Measurements from ENCODE around the gene TRMT2A.

TRMT2A gene

DNA sequence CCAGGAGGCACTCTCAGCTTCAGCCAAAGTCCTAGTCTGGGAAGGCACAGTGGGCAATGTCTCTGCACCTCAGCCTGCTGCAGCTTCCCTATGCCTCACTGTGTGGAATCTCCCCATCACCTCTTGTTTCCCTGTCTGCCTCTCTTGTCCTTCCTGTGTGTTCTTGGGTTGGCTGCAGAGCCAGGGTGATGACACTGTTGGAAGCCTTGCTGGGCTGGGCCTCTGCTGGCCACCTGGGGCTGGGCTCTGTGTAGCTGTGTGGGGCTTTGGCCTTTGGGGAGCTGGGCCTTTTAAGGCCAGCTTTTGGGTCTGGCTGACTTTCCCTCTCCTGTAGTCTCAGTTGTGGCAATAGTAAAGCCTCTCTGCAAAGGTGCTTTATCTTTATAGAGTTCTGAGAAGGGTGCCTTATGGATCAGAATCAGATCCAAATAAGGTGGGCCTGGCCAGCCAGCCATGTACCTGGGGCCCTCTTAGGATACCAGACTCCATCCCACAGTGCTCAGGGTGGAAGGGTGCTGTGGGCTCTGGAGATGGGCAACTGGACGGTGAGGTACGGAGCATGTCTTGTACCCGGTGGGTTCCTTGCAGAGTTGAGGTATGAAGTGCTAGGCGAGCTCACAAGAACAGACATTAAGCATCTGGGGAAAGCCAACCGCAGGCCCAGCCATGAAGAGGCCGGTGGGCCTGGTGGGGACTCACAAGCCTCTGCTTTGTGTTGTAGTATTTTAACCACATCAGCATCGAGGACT, 11.4 kb downstream of the TRMT2A start:
- DNase-seq (ENCODE audit: low read depth in 2 of 2) = no peak

DNA sequence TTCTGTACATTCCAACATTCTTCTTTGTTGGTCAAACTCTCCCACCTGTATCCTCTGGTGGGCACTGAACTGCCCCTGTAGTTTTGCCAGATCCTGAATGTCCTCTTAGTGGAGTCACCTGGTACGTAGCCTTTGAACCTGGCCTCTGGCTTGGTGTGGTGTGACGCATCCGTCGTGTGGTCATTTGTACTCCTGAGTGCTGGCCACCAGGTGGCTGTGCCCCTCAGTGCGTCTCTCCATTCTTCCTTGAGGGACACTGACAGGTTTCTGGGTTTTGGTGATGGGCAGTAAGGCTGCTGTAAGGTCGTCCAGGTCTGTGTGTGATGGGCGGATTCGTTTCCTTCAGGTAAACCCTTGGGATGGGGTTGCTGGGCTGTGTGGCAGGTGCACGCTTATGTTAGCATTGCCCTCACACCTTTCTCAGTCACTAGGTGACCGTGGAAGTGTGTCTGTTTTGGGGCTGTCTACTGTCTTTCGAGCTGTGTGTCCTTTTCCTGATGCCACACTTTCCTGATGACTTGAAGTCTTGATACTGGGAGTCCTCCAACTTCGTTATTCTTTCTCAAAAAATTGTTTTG, 14.7 kb downstream of the TRMT2A start:
- DNase-seq (ENCODE audit: low read depth in 2 of 2) = no peak

DNA sequence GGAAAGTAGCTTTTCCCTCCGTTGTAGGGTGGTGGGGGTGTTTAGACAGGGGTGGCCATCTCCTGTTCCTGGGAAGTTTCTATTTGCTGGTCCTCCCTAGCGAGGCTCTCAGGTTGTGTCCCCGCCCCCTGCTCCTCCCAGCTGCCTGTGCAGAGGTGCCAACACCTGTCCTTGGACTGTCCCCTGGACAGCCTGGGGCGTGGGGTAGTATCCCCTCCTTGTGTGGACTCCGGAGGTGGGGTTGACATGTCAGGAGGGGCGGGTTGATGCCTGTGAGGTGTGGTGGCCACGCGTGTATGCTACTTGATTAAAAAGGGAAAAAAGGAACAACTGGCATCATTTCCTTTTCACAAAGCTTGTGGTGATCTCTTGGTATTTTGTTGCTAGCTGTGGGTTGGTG, 15.4 kb downstream of the TRMT2A start:
- no peak for DNase-seq (ENCODE audit: low read depth in 2 of 2)

DNA sequence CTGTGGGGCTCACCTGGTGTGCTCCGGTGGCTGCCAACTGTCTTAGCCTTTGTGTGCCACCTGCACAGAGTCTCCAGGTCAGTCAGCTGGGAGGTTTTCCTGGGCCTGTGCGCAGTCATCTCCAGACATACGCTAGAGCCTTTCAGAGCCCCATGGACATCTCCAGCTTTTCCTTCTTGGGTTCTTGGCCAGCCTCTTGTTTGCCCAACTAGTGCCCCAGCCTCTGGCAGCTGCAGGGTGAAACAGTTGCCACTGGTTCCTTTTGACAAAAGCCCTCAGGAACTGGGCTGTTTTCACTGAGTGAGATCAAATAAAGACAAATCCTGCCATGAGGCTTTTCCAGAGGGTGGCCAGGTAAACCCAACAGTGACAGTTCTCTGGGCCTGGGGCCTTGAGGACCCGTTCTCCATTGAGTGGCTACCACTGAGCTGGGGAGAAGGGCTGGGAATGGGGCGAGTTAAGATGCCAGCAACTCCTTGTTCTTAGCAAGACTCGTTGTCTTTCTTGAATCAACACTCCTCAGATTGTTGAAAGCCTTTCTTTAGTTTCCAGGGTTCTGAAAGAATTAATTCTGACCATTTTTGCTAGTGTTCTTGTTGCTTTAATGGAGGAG, 17.8 kb downstream of the TRMT2A start:
- no peak for DNase-seq (ENCODE audit: low read depth in 2 of 2)

DNA sequence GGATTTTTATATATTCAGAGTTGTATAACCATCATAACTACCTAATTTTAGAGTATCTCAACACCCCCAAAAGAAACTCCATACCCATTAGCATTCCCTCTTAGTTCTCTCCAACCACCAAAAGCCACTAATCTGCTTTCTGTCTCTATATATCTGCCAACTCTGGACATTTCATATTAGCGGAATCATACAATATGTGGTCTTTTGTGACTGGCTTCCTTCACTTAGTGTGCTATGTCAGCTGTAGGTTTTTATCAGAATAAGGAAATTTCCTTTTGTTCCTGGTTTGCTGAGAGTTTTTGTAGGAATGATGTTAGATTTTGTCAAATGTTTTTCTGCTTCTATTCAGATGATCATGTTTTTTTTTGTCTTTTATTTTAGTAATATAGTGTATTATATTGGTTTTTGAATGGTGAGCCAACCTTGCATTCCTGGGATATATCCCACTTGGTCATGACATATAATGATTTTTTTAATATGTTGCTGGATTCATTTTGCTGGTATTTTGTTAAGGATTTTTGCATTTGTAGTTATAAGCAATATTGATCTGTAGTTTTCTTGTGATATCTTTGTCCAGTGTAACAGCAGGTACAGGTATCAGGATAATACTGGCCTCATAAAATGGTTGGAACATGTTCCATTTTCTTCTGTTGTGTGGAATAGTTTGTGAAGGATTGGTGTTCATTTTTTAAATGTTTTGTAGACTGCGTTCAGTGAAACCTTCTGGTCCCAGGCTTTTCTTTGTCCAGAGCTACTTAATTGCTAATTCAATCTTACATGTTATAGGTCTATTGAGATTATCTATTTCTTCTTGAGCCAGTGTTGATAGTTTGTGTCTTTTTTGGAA, 20.2 kb downstream of the TRMT2A start:
- no peak for DNase-seq (ENCODE audit: low read depth in 2 of 2)

DNA sequence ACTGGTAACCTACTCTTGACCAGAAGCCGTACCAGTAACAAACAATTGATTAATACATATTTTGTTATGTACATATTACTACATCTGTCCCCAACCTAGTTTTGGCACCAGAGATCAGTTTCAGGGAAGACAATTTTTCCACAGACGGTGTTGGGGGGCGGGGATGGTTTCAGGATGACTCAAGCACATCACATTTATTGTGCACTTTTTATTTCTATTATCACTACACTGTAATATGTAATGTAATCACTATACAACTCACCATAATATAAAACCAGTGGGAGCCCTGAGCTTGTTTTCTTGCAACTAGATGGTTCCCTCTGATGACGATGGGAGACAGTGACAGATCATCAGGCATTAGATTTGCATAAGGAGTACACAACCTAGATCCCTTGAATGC, 21.5 kb downstream of the TRMT2A start:
- no peak for DNase-seq (ENCODE audit: low read depth in 2 of 2)

DNA sequence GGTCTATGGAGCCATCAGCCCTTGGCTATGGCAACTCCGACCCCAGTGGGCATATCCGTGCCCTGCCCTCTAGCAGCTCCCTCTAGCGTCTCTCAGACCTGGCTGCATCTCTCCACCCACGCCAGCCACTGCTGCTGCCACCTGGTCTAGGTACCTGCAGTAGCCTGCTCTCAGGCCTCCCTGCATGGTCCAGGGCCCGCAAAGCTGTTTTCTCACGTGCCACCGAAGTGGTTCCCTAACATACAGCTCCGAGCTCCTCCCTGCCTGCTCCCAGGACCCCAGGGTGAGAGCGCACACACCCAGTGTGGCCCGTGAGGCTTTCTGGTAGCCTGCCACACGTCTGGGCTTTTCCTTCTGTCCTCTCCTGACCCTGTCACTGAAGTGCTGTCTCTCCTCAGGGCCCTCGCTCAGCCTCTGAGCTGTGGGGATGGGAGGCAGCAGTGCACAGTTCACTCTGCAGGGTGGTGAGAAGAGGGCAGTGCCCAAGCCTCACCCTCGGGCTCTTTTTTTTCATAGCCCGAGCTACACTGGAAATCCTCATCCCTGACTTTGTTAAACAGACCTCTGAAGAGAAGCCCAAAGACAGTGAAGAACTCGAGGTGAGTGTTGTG, 22.7 kb downstream of the TRMT2A start:
- no peak for DNase-seq (ENCODE audit: low read depth in 2 of 2)

DNA sequence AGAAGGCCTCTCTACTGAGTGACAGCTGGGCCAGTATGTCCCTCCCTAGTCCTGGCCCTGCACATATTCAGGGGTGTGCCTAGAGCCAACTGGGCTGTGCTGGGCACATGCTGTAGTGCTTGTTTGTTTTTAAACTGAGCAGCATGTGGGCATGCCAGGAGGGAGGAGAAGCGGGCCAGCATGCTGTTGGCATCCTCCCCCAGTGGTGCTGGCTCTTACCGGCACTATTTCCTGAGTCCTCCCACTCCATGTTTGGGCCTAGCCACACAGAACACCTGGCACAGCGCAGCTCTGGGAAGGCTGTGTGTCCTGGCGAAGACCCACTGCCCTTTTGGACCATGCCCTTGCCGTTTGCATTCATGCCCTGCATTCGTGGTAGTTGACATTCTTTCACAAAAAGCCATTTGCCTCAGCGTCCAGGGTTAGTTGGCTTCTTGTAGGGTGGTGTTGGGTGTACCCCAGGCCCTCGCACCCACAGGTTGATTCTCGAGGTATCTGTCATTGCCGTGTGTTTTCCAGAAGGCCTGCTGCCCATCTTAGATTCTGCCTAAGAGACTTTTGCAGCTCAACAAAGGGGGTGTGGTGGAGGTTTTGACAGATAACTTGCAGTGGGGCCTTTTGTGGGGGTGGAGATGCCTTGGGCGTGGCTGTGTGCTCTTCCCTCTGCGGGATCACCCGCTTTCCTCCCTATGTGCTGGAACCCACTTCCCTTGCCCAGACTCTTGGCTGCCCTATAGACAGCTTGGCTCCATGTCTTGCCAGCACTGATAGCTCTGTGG, 23.4 kb downstream of the TRMT2A start:
- DNase-seq (ENCODE audit: low read depth in 2 of 2) = no peak

DNA sequence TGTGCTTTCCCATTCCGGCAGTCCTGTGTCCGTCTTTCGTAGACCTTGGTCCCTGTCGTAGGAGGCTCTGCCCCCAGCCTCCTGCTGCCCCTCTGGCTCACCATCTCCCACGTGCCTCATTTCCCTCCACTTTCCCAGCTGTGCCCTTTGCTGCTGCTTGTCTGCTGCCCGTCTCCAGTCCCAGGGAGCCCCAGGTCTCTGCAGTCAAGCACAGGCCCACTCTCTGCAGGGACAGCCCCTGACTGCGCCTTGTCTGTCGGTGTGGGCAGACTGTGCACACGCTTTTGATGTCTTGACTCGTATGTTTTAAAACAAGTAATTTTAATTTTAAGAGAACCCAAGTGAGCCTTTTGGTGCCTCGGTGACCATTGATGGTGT, 24.6 kb downstream of the TRMT2A start:
- no peak for DNase-seq (ENCODE audit: low read depth in 2 of 2)

DNA sequence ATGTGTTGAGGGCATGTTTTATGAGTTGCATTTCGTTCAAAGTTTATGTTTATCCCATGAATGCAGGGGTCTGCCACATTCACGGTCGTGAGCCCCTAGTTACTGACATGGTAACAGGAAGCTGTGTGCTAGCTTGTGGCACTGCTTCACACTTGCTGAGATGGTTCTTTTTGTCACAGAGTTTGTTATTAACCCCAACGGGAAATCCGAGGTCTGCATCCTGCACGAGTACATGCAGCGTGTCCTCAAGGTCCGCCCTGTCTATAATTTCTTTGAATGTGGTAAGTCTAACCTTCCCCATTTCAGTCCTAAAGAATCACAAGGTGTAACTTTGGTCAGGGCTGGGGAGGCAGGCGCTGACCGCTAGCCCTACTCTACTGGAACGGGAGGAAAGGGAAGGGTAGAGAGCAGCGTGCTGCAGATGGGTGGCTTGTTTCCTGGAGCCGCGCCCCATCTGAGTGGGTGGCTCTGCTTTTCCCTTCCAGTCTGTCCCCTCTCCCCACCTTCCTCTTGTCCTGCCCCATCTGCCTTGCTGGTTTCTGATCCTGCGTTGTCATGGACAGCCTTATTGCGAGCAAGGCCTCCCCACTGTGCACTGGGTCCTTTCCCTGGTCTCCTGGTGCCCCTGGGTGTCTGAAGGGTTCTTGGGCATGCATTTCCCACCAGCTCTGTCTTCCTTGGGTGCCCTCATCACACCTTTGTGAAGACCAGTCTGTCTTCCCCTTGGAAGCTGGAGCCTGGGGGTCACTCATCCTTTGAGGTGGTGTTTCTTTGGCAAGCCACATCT, 25.1 kb downstream of the TRMT2A start:
- no peak for DNase-seq (ENCODE audit: low read depth in 2 of 2)

DNA sequence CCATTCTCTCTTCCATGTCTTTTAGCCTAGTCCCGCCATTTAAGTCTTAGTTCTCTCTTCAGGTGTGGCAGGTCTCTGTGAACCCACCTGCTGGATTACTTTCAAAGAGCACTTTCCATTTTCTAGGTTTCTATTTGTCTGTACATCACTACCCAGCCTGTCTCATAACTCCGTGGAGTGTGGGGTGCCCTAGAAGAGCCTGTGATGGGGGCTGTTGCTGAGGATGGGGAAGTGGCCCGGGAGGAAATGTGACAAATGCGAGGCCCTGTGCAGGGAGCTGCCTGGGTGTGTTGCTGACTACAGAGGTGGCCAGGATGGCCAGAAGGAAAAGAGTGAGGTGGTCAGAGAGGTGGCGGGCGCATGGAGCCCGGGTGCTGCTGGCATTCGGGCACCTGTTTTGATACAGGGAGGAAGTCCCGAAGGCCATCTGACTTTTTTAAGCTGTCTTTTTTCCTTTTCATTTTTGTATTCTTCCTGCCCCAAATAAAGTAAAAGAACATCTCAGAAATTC, 26.2 kb downstream of the TRMT2A start:
- DNase-seq (ENCODE audit: low read depth in 2 of 2) = no peak

DNA sequence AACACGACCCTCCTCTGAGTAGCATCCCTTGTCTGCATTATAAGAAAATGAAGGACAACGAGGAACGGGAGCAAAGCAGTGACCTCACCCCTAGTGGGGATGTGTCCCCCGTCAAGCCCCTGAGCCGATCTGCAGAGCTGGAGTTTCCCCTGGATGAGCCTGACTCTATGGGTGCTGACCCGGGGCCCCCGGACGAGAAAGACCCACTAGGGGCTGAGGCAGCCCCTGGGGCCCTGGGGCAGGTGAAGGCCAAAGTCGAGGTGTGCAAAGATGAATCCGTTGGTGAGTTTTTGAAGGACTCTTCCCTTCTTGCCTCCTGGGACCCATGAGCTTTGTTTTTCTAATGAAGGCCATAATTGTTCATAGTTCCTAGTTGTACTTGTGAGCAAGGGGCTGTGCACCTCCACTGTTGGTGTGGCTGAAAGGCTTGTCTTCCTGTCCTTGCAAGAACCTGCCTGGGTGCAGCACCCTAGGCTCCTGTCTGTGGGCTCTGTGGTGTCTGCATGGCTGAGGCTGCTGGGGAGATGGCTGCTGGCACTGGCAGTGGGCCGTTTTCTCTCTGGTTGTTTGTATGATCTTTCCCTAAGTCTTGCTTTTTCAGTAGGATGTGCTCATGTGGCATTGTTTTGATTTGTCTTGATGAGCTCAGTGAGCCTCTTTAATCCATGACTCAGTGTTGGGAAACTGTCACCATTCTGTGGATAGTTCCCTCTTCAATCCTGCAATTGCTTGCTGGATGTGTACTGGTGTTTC, 26.9 kb downstream of the TRMT2A start:
- no peak for DNase-seq (ENCODE audit: low read depth in 2 of 2)

DNA sequence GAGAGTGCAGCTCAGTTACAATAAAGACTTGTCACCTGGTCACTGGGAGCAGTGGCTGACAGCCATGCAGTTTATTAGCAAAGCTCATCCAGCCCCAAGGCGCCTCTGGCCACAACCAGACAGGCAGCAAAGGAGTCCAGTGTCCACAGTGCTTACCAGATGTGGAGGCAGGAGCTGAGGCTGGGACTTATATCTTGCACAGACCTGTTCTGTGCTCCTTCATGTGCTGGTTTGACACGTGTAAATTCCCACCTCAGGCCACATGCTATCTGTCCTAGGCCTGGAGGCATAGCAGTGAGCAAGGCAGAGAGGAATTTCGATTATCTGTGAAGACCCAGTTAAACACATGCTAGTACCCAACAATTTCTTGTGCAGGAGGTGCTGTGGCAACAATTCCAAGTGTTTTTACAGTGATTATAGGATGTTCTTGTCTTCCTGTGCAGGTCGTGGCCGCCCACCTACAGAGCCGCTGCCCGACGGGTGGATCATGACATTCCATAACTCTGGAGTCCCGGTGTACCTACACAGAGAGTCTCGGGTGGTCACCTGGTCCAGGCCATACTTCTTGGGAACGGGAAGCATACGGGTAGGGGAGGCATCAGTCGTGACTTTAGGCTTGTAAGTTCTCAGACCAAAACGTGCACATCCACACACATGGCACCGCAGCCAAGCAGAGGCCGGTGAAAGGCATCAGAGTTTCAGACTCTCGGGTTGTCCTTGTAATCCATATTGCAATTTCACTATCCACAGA, 27.6 kb downstream of the TRMT2A start:
- no peak for DNase-seq (ENCODE audit: low read depth in 2 of 2)

DNA sequence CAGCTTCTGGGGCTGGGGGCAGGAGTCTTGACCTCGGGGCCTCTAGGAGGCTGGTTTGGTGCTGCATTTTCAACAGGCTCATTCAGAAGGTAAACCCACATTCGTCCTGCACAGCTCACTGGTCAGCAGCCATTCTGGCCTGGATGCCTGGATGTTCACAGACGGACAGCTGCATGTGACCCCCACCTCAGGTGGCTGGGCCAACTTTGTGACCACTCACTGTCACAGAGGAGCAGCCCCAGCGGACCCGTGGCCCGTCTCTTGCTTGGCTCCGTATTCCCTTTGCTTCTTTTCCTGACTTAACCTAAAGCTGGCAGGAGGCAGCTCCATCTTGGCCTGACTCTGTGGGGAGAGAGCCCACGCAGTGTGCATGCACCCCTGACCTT, 28.8 kb downstream of the TRMT2A start:
- DNase-seq (ENCODE audit: low read depth in 2 of 2) = no peak

DNA sequence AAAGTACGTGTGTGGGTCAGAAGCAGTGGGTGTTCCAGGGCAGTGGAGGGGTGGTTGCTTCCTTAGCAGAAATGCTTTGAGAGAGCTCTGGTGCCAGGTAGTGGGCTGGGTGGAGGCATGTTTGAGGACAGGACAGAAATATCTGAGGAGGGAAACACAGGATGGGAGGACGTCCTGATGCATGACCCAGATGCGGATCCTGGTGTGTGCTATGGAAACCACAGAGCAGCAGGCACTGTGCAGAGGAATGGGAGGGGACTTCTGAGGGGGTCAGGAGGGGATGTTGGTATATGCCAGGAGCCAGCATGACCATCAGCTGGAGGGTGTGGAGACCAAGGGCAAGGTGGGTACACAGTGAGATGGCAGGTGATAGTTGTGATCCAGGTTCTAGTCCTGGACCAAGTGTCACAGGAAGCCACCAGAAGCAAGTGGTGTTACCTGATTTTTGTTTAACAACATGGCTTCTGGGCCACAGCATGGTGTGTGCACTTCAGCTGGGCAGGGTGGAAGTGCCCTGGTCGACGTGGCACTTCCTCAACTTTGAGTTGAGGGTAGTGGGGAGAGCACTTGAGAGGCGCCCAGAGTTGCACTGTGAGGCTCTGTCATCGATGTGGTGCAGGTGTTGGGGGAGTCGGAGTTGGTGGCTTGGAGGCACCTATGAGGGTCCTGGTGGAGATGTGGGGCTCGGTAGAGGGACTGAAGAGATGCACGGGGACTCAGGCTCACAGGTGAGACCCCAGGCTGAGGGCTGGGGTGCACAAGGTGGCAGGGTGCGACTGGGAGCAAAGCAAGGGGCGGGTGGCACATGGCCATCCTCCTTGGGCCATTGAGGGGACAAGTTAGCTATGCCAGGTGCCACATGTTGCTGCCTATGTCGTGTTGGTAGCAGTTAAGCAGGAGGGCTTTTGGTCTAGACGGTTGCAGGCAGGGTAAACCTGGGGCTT, 29.4 kb downstream of the TRMT2A start:
- no peak for DNase-seq (ENCODE audit: low read depth in 2 of 2)

DNA sequence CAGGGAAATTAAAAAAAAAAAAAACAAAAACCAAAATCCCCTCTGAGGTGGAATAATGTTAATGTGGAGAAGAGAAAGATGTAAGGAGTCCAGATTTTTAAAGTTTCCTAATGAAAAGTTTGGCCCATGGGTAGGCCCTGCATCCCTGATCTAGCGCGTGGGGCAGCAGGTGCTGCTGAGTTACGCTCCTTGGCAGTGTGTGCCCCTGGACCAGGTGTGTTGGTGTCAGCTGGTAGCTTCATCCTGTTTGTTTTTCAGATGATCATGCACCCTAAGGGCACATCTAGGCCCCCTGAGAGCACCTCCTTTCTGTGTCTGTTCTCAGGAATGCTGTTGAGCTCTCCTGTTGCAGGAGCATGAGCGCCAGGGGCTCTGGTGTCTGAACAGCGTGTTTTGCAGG, 30.3 kb downstream of the TRMT2A start:
- DNase-seq (ENCODE audit: low read depth in 2 of 2) = no peak

DNA sequence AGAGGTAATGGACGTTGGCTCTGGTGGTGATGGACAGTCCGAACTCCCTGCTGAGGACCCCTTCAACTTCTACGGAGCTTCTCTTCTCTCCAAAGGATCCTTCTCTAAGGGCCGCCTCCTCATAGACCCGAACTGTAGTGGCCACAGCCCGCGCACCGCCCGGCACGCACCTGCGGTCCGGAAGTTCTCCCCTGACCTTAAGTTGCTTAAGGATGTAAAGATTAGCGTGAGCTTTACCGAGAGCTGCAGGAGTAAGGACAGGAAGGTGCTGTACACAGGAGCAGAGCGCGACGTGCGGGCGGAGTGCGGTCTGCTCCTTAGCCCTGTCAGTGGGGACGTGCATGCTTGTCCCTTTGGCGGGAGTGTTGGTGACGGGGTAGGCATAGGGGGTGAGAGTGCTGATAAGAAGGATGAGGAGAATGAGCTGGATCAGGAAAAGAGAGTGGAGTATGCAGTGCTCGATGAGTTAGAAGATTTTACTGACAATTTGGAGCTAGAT, 30.9 kb downstream of the TRMT2A start:
- DNase-seq (ENCODE audit: low read depth in 2 of 2) = no peak

DNA sequence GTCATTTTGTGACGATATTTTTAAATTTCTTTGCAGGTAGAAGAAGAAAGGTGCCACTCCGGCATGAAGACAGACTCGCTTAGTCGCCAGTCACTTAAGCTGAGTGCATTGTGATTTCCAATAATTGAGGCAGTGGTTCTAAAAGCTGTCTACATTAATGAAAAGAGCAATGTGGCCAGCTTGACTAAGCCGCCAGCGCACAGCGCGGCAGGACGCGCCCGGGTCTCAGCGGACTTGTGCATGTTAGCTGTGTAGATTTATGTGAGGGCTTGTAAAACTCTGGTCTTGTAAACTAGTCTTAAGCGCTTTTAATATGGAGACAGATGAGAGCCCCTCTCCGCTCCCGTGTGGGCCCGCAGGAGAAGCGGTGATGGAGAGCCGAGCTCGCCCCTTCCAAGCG, 31.4 kb downstream of the TRMT2A start:
- no peak for DNase-seq (ENCODE audit: low read depth in 2 of 2)
